TTC549 (cell line): ENCODE measurements around the gene C4orf50.
A peak's percentile ranks its signal among the peaks of the same experiment; 100 is the strongest.

Experiments
- FAIRE-seq: peaks from 2 replicates; lab custom pipeline; 2012; peaks lifted over from hg19 to GRCh38; lab: Jason Lieb, UNC

C4orf50 gene

DNA sequence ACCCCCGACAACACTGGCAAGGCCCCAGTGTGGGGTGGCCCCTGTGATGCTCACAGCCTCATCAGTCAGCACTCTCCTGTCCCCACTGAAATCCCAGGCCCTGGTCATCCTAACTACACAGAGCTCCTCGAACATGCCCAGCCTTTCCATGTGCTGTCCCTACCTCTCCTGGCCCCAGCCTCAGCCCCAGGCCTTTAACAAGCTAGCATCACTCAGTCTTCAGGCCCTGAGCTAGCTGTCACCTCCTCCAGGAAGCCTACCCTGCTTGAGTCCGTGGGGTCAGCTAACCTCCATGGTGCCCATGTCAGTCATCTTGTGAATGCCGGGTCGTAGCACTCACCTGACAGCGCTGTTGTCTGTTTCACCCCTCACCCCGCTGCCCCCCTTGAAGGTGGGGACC lies 25.6 kb upstream of the C4orf50 start:
- no peak for FAIRE-seq

DNA sequence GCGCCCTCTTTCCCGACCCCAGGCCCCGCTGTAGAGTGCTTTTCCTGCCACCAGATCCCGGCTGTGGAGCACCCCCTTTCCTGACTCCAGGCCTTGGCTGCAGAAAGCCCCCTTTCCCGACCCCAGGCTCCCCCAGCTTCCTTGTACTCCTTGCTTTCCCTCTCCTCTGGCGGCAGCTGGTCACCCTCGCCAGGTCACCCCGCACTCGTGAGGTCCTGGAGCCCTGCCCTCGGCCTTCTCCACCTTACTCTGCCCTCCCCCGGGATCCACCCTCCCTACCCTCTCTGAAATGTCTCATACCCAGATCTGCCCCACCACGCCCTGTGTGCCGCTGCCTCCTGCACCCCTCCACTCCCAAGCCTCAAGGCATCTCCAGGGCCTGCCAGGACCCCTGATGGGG lies 25.0 kb upstream of the C4orf50 start:
- no peak for FAIRE-seq

DNA sequence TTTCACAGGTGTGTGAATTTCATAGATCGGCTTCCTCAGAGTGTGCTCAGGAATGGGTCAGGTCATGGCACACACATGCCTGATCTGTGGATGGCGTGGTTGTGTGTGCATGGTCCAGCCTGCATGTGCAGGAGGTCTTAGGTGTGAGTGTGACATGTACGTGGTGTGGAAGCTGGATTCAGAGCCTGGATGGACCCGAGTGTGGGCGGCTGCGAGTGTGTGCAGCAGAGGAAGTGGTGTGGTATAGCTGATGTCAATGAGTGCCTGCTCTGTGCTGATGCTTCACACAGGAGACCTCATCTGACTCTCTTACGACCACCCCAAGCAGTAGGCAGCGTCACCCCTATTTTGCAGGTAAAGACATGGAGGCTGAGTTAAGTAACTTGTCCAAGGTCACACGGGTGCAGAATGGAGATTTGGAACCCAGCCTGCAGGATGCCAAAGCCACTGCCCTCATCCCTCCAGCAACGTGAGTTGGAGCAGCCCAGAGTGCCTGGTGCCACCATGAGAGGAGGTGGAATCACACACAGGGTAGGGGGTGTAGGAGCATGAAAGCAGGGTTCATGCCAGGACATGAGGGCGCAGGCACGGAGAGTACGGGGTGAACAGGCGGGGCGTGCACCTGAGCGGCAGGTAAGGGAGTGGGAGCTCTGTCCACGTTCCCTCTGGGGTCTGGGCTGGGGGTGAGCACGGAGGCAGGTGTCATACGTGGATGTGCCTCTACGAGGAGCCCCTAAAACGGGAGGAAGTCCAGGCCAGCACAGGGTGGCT lies 24.2 kb upstream of the C4orf50 start:
- no peak for FAIRE-seq

DNA sequence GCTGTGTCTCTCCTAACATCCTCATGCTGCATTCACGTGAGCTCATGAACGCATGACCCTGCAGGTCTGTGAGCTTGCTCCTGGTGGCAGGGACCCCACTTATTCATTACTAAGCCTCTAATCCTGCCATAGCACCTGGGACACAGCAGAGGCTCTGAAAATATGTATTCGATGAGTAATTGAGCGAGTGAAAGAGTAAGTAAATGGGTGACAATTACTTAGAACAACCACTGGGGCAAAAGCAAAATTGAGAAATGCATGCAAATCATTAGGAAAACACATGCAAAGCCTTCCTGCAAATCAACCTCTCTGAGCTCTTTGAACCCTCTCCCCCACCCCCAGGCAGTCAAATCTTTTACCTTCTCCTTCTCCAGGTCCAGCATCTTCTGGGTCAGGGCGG lies 23.6 kb upstream of the C4orf50 start:
- FAIRE-seq: no peak

DNA sequence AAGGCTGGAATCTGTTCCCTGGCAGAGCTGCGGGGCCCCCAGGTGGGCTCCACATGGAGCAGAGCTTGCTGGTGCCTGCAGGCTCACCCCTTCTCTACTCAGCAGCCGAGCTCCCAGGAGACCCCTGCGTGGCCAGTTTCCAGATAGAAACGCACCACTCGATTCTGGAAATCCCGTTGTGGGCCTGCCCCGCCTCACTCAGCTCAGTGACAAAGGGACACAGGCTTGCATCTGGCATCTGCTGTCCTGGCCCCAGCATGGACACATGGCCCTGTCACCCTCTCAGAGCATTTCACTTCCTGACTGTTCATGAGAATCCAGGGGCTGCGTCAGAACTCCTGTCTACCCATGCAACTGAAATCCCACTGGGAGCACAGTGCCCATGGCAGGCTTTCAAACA lies 20.5 kb upstream of the C4orf50 start:
- FAIRE-seq: no peak

DNA sequence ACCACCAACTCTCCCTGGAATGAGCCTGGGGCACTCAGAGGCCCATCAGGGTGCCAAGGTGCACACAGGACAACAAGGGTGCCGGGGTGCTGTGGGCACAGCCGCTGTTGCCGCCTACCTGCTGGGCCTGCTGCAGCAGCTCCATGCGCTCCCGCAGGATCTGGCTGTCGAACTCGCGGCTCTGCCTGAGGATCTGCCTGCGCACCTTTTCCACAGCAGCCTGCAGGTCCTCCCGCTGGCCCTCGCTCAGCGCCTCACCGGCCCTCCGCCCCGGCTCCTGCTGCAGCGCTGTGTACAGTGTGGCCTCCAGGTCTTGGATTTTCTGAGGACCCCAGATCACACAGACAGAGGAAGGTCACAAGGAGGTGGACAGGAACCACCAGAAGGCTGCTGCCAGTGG lies 17.6 kb upstream of the C4orf50 start:
- no peak for FAIRE-seq

DNA sequence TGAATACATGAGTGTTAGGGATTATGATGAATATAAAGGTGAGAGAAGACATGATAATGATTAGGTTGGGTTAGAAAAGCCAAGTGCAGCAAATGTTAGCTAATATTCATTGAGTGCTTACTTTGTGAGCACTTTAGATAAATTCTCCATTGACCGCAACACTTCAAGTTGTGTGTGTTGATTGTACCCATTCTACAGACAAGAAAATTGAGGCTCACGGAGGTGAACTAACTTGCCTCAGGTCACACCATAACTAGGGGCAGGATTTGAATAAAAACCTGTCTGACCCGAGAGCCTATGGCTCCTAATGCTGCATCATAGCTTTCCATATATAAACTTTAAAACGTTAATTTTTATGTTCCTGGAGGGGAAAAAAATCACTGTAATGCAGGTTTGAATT lies 15.2 kb upstream of the C4orf50 start:
- FAIRE-seq: no peak

DNA sequence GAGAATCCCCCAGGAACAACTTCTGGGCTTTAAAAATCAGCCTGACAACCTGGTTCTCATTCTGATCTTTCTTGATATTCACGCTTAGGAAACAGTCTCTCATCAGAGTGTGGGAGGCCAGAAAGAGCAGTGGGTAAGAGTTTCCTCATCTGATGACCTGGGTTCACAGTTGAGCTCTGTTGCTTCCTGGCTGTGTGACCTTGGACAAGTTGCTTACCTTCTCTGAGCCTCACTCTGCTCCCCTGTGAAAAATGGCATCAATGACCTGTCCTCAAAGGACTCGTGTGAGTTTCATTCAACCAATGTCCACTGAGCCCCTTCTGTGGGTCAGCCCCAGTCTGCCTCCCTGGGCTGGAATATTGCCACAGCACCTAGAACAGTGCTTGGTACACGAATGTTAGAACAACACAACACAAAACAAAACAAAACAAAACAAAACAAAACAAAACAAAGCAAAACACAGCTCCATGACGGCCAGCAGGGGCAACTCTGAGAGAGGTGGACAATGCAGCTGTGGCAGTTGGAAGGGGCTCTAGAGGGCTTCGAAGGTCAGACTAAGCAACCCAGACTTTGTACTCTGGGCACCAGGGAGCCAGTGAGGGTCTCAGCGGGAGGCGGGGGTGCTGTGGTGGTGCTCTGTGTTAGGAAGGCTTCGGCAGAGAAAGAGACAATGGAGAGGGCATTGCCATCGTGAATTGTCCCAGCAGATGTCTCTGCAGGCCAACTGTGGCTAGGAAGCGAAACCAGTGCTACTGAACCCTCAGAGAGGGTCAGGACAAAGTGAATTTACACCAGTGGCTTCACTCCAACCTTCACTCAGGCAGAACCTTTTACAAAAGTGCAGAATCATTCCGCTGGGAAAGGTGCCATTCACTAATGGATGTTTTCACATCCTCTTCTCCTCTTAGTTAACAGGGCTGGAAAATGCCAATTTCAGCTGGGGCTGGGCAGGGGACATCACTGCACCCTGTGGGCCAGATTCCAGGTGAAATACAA lies 14.3 kb upstream of the C4orf50 start:
- no peak for FAIRE-seq

DNA sequence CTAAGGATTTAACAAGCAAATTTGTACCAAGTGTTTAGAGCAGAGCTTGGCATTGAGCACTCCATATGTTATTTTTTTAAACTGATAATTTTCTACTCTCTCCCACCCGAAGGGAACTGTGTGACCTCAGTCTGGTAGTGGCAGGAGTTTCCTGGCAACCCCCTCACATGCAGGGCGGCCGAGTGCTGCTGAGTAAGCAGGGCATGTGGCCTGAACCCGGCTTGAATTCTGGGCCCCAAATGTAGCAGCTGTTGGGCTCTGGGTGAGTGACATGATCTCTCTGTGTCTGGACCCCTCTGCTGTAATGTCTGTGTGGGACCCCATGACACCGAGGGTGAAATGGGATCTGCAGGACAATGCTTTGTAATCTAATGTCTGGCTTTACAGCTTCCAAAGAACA lies 13.6 kb upstream of the C4orf50 start:
- no peak for FAIRE-seq

DNA sequence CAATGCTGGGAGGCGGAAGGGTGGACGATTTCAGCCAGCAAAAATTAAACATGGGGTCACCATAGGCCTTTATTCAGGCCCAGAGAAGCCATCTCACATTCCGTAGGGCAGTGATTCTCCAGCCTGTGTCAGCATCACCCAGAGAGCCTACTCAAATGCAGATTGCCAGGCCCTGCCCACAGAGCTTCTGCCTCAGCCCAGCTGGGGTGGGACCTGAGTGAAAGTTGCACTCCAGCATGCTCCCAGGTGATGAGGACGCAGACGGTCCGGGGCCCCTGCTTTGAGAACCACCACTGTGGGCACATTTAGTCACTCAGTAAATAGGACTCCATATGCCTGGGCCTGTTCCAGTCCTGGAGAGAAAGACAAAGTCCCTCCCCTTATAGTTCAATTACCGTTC lies 12.4 kb upstream of the C4orf50 start:
- FAIRE-seq: no peak

DNA sequence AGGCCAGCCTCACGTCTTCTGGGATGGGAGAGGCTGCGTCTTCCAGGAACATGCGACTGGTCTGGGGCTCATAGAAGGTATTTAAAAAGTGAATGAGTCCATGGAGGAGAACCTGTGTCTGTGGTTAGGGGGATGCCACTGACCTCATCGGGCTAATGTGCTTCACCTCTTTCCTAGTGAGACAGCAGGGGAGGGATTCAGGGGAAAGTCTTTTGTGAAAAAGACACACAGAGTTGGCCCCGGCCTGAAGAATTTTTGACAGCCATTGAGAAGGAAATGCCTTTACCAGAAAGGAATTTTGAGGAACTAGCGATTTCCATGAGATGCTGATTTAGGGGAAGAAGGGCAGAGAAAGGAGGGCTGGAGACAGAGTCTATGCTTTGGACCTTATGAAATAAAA lies 11.0 kb upstream of the C4orf50 start:
- FAIRE-seq: no peak

DNA sequence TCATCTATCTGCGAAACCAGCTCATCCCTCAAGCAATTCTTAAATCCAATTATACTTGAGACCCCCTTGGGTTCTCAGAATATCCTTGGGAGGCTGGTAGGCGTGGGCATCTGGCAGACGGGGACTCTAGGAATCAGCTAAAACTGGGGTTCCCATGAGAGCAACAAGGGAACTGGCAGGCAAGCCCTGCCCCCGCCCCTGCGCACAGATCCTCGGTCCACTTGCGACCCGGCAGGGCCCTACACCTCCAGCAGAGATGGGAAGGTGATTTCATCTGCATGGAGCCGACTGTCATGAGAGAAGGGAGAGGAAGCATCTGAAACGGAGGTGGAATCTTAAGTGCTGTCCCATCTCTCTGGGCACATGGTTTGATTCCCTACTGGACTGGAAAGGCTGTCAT lies 9.9 kb upstream of the C4orf50 start:
- no peak for FAIRE-seq

DNA sequence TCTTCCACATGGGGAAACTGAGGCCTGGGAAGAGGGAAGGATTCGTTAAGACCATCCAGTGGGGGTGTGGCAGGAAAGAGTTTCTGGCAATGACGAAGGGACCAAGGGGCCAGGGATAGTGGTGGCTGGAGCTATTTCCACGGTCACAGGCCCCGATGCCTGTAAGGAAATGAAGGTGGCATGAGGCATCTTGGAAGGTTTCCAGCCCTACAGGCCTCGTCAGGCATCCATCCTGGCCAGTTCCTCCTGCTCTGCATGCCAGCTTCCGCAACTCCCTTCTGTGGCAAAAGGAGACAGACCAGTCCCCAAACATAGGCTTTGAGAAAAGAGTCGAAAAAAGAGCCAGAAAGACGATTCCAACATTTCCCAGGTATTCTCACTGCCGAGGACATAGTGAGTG lies 9.2 kb upstream of the C4orf50 start:
- no peak for FAIRE-seq

DNA sequence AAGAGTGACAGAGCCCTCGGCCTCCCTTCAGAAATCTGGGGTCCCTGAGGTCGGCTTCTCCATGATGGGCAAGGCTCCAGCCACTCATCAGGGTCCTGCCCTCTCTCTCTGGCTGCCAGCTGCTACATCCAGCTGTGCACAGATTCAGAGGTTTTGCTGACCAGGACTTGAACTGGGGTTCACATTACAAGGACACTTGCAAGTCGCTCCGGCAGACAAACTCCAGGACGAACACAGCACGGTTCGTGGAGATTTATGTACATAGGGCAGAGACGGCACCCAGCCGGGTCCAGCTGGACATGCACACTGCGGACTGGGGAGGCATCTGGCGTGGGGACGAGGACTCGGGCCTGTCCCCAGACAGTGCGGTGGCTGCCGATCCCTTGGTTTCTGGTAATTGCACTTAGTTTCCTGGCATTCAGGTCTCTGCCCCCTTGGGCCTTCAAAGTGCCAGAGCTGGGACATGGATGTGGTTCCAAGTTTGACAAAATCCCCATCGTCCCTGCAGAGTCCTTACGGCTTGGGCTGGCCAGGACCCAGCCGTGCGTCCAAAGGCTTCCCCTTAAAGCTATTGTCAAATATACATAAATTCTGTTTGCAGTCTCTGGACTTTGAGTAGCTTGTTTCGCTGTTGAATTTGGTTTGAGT lies 6.2 kb upstream of the C4orf50 start:
- no peak for FAIRE-seq

DNA sequence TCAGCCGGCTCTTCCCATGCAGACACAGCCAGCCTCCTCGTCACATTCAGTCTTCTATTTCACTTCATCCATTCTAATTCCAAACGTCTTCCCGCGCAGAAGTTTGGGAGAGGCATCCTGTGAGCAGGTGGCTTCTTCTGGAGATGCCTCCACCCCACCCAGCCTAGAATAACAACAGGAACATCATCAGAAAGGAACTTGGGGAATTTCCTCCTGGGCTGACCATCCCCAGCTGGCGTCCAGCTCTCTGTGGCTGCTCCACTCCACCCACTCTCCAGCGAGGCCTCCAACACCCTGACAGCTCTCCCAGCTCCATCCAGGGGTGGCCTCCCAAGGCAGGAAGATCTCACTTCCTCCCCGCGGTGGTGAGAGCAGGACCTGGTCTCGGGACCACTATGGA lies 5.5 kb upstream of the C4orf50 start:
- FAIRE-seq: no peak

DNA sequence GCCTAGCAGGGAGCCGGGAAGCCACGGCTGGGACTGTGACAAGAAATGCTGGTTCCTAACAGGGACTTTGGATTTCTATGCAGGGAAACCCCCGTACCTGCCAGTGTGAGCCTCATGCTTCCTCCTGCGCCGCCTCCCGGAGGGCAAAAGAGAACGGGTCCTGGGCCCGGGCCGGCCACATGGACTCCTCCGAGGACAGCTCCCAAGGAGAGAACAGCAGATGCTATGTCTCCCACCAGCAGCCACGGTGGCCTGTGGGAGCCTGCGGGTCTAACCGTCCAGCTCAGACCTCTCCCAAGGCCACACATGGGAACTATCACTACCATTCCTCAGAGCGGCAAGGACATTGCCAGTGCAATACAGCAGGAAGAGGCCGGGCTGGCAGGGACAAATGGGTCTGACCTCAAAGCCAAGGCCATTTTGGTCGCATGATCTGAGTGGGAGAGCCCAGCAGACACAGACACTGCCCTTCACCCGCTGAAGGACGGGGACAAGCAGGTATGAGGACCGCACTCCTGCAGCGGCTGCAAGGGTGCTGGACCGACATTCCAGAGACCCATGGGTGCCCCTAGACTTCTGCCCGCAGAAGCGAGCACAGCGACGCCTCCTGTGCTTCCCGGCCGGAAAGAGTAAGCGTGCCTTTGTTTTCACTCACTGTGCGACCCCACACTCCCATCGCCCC lies 4.5 kb upstream of the C4orf50 start:
- no peak for FAIRE-seq

DNA sequence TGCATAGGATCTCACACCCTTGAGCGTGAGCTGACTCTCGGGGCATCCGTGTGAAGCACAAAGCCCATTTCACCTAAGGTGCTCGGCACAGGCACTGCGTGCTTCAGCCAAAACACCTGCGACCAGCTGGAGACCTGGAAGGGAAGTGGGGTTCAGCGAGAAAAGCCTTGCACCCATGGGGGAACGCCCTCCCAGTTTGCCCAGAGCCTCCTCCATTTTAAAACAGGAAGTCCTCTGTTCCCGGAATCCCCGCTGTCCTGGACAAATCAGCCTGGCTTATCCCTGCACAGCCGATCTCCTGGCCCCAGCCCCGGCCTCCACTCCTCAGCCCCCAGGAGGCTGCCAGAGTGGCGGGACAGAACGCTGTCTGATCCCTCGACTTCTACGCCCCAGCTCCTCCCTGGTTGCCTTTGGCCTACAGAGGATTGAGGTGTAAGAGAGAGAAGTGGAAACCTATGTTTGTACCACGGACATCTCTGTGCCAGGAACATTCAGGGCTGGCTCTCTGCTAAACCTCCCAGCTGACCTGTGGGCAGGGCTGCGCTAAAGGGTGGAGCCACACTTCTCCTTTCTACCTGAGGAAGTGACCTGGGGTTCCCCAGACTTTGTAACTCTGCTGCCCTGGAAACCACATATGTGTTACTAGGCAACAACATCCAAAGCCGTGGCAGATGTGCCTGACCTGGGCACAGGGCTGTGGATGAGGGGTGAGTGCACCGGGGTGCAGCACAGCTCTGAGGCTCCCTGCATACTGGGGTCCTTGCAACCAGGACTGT lies 3.8 kb upstream of the C4orf50 start:
- no peak for FAIRE-seq

DNA sequence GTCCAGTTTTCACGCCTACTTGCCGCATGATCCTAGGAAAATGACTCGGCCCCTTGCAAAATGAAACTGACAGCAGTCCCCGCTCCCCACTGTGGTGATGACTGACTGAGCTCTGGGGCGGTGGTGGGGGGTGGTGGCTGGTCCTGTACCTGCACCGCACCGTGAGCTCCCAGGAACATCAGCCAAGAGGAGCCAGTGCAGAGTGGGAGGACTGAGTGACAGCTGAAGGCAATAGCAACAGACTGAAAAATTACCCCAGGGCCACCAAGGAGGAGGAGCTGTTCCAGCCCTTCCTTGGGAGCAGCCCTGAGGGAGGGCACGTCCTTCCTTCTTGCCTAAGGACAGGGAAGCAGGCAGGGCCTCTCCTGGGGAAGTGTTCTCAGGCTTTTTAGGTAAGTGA lies 2.4 kb upstream of the C4orf50 start:
- no peak for FAIRE-seq

DNA sequence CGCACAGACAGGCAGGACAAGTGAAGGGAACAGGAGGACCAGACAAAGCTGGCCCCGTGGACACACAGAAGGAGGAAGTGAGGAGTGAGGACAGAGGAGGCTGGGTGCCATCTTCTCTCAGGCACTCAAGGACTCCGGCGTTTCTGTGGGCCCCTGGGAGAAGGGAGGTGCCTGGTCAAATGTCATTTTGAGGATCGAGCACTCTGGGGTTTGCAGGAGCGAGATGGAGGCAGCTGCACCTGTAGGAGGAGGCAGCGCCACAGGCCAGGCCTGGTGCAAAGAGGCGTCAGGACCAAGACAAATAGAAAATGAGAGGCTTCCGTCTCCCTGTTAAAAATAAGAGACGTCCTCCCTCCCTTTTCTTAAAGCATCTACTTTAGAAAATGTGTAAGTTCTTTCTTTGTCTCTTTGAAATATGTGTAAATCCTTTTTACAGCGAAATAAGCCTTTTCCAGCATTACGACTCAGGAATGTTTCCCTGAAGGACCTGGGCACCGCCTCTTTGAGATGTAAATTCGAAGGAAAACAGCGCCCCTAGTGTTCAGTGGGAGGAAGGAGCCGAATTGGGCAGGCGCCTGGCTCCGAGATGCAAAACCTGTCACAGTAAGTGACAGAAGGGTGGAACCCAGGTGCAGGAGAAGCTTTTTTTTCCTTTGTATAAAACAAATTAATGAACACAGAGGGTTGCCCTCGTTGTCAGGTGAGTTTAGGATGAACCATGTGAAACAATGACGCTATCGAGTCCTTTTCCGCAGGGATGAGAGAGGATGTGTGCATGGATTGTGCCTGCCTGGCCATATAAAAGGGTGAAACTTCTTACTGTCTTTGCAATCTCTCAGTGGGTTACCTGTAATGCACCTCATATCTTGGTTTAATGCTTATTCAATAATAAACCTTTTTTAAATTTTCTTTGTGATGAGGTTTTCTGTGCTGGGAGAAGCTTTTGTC lies 1.4 kb upstream of the C4orf50 start:
- peak; percentile 59 for FAIRE-seq

DNA sequence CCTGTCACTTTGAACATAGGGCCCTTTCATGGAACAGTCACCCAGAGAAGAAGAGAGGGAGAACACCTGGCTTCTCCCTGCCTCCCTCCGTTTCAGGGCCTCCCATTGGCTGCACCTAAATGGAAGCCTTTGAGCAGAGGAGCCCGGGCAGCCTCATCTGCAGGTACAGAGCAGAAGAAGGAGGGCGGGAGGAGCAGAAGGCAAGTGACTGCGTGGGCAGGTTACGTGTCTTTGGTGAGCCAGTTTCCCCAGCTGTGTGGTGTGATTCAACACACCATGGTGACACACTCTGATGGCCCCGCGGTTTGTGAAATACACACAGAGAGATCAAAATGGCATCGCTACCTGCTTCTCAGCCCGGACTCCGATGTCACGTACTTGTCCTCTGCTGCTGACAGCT lies 431 bp downstream of the C4orf50 start:
- FAIRE-seq: no peak

DNA sequence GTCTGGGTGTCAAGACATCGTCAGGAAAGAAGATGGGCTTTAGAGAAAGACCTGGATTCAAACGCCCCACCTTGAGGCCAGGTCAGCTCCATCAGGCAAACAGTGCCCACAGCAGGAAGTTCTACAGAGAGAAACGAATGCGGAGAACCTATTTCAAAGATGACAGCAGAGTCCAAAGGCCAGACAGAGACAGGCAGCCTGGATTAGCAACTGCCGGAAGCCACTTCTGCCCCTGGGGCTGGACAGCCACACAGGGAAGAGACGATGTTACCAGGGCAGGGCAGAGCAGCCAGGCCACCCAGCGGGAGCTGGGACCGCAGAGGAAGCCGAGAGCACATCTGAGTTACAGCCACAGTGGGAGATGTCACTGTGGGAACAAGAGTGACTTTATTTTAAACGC lies 1.2 kb downstream of the C4orf50 start:
- no peak for FAIRE-seq
